ENCODE measurements around the gene CFTR. TPM values are rescaled to one million over a fixed set of nuclear protein-coding genes. Genes with fewer than 3 reads are reported as not detected.

The CFTR gene
- polyA plus RNA-seq, 2 of the 4 experiments (the other 2 are of a cell fraction), result 0.13 to 0.31 TPM

DNA sequence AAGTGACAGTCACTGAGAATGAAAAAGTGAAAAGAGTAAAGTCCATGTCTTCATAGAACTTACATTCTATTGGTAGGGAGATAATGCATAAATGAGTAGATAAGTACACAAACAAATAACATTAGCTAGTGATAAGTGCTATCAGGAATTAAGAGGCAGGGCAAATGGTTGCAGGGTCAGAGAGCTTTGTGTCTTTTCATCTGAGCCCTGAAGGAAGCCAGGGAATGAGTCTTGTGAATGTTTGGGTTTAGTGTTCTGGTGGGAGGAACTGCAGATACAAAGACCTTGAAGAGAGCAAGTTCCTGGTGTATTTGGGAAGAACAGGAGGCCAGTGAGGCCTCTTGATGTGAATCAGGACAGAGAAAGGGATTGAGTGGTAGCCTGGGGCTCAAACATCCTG is 209.6 kb downstream of the CFTR start (continued):
- TF ChIP-seq, protein P1, sequence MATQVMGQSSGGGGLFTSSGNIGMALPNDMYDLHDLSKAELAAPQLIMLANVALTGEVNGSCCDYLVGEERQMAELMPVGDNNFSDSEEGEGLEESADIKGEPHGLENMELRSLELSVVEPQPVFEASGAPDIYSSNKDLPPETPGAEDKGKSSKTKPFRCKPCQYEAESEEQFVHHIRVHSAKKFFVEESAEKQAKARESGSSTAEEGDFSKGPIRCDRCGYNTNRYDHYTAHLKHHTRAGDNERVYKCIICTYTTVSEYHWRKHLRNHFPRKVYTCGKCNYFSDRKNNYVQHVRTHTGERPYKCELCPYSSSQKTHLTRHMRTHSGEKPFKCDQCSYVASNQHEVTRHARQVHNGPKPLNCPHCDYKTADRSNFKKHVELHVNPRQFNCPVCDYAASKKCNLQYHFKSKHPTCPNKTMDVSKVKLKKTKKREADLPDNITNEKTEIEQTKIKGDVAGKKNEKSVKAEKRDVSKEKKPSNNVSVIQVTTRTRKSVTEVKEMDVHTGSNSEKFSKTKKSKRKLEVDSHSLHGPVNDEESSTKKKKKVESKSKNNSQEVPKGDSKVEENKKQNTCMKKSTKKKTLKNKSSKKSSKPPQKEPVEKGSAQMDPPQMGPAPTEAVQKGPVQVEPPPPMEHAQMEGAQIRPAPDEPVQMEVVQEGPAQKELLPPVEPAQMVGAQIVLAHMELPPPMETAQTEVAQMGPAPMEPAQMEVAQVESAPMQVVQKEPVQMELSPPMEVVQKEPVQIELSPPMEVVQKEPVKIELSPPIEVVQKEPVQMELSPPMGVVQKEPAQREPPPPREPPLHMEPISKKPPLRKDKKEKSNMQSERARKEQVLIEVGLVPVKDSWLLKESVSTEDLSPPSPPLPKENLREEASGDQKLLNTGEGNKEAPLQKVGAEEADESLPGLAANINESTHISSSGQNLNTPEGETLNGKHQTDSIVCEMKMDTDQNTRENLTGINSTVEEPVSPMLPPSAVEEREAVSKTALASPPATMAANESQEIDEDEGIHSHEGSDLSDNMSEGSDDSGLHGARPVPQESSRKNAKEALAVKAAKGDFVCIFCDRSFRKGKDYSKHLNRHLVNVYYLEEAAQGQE (IDR thresholded peaks at IDR 0.05), result no peak
- TF ChIP-seq FOXS1 (CRISPR knock-in tag; IDR thresholded peaks at IDR 0.05) (no peak), NR3C1 (IDR thresholded peaks at IDR 0.05) (no peak)

DNA sequence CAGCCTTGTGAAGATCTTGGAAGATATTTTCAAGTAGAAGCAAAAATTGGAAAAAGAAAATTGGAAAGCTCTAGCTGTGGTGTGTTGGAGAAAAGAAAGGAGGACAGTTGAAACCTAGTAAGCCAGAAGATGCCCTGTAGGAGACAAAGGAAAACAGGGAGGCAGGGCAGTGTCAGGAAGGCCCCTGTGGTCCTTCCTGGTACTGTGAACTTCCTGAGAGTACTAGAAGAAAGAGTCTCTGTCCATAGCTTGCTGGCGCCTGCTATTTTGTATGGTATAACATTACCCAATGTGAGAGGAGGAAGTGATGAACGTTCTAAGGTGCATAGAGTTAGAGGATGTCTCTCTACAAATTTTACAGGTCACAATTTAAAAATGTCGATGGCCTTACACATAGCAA is 210.3 kb downstream of the CFTR start:
- no peak for ATAC-seq
- H3K4me3 ChIP-seq, result no peak overlapping the region
- CTCF ChIA-PET, result interaction anchor here (1.0 kb wide), 1 partner anchor 10 kb away, joined by 3 read pairs; no protein-coding TSS in a partner anchor
- H3K4me2 ChIP-seq, result no peak overlapping the region
- H3K4me1 ChIP-seq, result peaks cover 11% of the 10 kb centered on the region; the same call in 1 of the 3 replicates
- no peak for TF ChIP-seq RARB (CRISPR knock-in tag; IDR thresholded peaks at IDR 0.05)
- TF ChIP-seq, protein P2, sequence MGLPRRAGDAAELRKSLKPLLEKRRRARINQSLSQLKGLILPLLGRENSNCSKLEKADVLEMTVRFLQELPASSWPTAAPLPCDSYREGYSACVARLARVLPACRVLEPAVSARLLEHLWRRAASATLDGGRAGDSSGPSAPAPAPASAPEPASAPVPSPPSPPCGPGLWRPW (IDR thresholded peaks at IDR 0.05), result no peak
- no peak for TF ChIP-seq ZSCAN20 (CRISPR knock-in tag; IDR thresholded peaks at IDR 0.05)
- no peak for TF ChIP-seq HEYL (CRISPR knock-in tag; IDR thresholded peaks at IDR 0.05)
- TF ChIP-seq CHD2 (IDR thresholded peaks at IDR 0.05; ENCODE audit: low read length, partially characterized antibody), result no peak
- TF ChIP-seq SREBF2 (IDR thresholded peaks at IDR 0.05), result no peak
- no peak for TF ChIP-seq JUN (IDR thresholded peaks at IDR 0.05)
- TF ChIP-seq POLR2AphosphoS2 (conservative IDR thresholded peaks at IDR 0.05; ENCODE audit: low read length), result no peak
- TF ChIP-seq MAFK (IDR thresholded peaks at IDR 0.05; ENCODE audit: partially characterized antibody), result no peak
- TF ChIP-seq RNF2 (IDR thresholded peaks at IDR 0.05; ENCODE audit: borderline replicate concordance, low read depth), result no peak
- no peak for TF ChIP-seq MYC (IDR thresholded peaks at IDR 0.05; ENCODE audit: borderline replicate concordance, low read length)
- TF ChIP-seq CBX8 (IDR thresholded peaks at IDR 0.05), result no peak
- TF ChIP-seq MAZ (IDR thresholded peaks at IDR 0.05; ENCODE audit: borderline replicate concordance, low read depth, low read length), result no peak
- DNase-seq (ENCODE audit: low read depth in 1 of 2, low spot score in 1 of 2), result no peak
- H3K27ac ChIP-seq, result no peak overlapping the region
- WGBS (ENCODE audit: missing lambda C conversion rate), result 49% methylated on average over 3 of the region's 3 CpGs
- POLR2A ChIA-PET, result no interaction called here
- H3K9me3 ChIP-seq, result no peaks in the 10 kb centered on the region
- no peak for FAIRE-seq

DNA sequence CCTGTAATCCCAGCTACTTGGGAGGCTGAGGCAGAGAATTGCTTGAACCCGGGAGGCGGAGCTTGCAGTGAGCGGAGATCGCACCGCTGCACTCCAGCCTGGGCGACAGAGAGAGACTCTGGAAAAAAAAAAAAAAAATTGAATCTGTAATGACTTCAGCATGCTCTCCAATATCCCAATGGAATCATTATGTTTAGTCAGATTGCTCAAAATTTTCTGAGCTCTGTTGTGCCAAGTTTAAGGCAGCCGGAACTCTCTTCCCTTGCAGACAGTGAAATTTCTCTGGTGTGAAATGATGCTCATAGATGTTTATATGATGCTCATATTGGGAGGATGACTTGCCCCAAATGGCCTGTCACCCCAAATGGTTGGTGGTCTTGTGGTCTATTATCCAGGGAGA is 212.5 kb downstream of the CFTR start:
- 95% methylated on average over 7 of the region's 7 CpGs for WGBS (ENCODE audit: missing lambda C conversion rate)
- no peak overlapping the region for H3K4me2 ChIP-seq
- no peak for DNase-seq (ENCODE audit: low read depth in 1 of 2, low spot score in 1 of 2)
- ChIA-PET POLR2A (interaction anchor here (0.6 kb wide), 1 partner anchor 1541 kb away, joined by 4 read pairs; no protein-coding TSS in a partner anchor), CTCF (interaction anchor here (0.6 to 2.2 kb wide), 3 partner anchors 23 to 234 kb away, joined by 3 to 8 read pairs (median 4); no protein-coding TSS in a partner anchor)
- FAIRE-seq, result no peak
- no peak overlapping the region for H3K4me3 ChIP-seq
- no peaks in the 10 kb centered on the region for H3K9me3 ChIP-seq
- ATAC-seq, result no peak
- no peak for TF ChIP-seq HOXA7 (CRISPR knock-in tag; IDR thresholded peaks at IDR 0.05)
- TF ChIP-seq, protein P3, sequence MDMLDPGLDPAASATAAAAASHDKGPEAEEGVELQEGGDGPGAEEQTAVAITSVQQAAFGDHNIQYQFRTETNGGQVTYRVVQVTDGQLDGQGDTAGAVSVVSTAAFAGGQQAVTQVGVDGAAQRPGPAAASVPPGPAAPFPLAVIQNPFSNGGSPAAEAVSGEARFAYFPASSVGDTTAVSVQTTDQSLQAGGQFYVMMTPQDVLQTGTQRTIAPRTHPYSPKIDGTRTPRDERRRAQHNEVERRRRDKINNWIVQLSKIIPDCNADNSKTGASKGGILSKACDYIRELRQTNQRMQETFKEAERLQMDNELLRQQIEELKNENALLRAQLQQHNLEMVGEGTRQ (IDR thresholded peaks at IDR 0.05), result no peak
- TF ChIP-seq, protein P4, sequence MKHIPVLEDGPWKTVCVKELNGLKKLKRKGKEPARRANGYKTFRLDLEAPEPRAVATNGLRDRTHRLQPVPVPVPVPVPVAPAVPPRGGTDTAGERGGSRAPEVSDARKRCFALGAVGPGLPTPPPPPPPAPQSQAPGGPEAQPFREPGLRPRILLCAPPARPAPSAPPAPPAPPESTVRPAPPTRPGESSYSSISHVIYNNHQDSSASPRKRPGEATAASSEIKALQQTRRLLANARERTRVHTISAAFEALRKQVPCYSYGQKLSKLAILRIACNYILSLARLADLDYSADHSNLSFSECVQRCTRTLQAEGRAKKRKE (CRISPR knock-in tag; IDR thresholded peaks at IDR 0.05; ENCODE audit: low read depth), result no peak
- TF ChIP-seq CBX8 (IDR thresholded peaks at IDR 0.05), result no peak
- TF ChIP-seq JUN (IDR thresholded peaks at IDR 0.05), result no peak
- TF ChIP-seq CHD4 (IDR thresholded peaks at IDR 0.05; ENCODE audit: borderline replicate concordance), result no peak
- TF ChIP-seq BHLHE40 (IDR thresholded peaks at IDR 0.05; ENCODE audit: low read depth, low read length), result no peak
- TF ChIP-seq FOXS1 (CRISPR knock-in tag; IDR thresholded peaks at IDR 0.05), result no peak
- TF ChIP-seq KDM5A (IDR thresholded peaks at IDR 0.05), result no peak
- no peak for TF ChIP-seq RAD21 (conservative IDR thresholded peaks at IDR 0.05 in 1 of 2, IDR thresholded peaks at IDR 0.05 in 1 of 2)
- no peak for TF ChIP-seq MAFK (IDR thresholded peaks at IDR 0.05; ENCODE audit: partially characterized antibody)
- no peak for TF ChIP-seq ZSCAN20 (CRISPR knock-in tag; IDR thresholded peaks at IDR 0.05)
- TF ChIP-seq ZNF302 (CRISPR knock-in tag; IDR thresholded peaks at IDR 0.05), result no peak
- TF ChIP-seq KDM1A (IDR thresholded peaks at IDR 0.05; ENCODE audit: low read depth), result no peak
- TF ChIP-seq EP300 (IDR thresholded peaks at IDR 0.05), result no peak
- TF ChIP-seq JUNB (IDR thresholded peaks at IDR 0.05), result no peak
- TF ChIP-seq CEBPB (IDR thresholded peaks at IDR 0.05), result no peak
- TF ChIP-seq SREBF2 (IDR thresholded peaks at IDR 0.05), result no peak
- TF ChIP-seq SMC3 (IDR thresholded peaks at IDR 0.05), result no peak
- no peak for TF ChIP-seq NFE2L2 (conservative IDR thresholded peaks at IDR 0.05; ENCODE audit: low read length)
- H3K27ac ChIP-seq, result no peak overlapping the region
- H3K4me1 ChIP-seq, result no peaks in the 10 kb centered on the region
